ENCODE results near the gene TRIM17. TPM values are rescaled to one million over a fixed set of nuclear protein-coding genes. Genes with fewer than 3 reads are reported as not detected.

The TRIM17 gene
- total and polyA plus RNA-seq, 7 donors = 0.44 to 0.95 TPM; not detected in 5

GRCh38 chr1:228398741-228399461 is 17.8 kb downstream of the TRIM17 start:
- H3K36me3 ChIP-seq = peaks cover 0 to 71% (median 31%) of the 10 kb centered on the region in 4 donors
- TF ChIP-seq POLR2A (IDR thresholded peaks at IDR 0.05) = no peak
- 92 to 96% methylated on average over 12 of the region's 12 CpGs for WGBS, 2 donors

GRCh38 chr1:228397966-228398365 is 18.7 kb downstream of the TRIM17 start:
- 90 to 94% methylated on average over 6 of the region's 6 CpGs for whole genome bisulfite sequencing, 2 donors
- no peak overlapping the region for H3K27ac ChIP-seq
- peaks cover 0 to 71% (median 31%) of the 10 kb centered on the region in 4 donors for H3K36me3 ChIP-seq

More at GRCh38 chr1:228398741-228399461, 17.8 kb downstream of the TRIM17 start:
- no peak overlapping the region for H3K4me3 ChIP-seq
- DNase-seq = peak; percentile 54
- peaks cover 0 to 10% (median 8%) of the 10 kb centered on the region in 4 donors for H3K4me1 ChIP-seq
- H3K27me3 ChIP-seq = no peaks in the 10 kb centered on the region
- H3K9me3 ChIP-seq = no peaks in the 10 kb centered on the region
- H3K27ac ChIP-seq = no peak overlapping the region
- intact Hi-C loops (cut with DNase I) = no loop called here

GRCh38 chr1:228396770-228397662 is 19.6 kb downstream of the TRIM17 start:
- TF ChIP-seq POLR2A (IDR thresholded peaks at IDR 0.05) (no peak), CTCF (IDR thresholded peaks at IDR 0.05) (no peak), POLR2AphosphoS5 (IDR thresholded peaks at IDR 0.05) (no peak), EP300 (IDR thresholded peaks at IDR 0.05) (no peak)
- intact Hi-C loops (cut with DNase I) = no loop called here
- DNase-seq = peak; percentile 57
- Histone ChIP-seq H3K4me1 (peaks cover 0 to 9% (median 0%) of the 10 kb centered on the region in 4 donors), H3K36me3 (peaks cover 0 to 69% (median 31%) of the 10 kb centered on the region in 4 donors), H3K27ac (no peak overlapping the region), H3K27me3 (no peaks in the 10 kb centered on the region), H3K4me3 (no peak overlapping the region), H3K9me3 (no peaks in the 10 kb centered on the region)
- 93% methylated on average over 21 of the region's 21 CpGs for WGBS, 2 donors

More at GRCh38 chr1:228397966-228398365, 18.7 kb downstream of the TRIM17 start:
- H3K9me3 ChIP-seq = no peaks in the 10 kb centered on the region
- DNase-seq = peak; percentile 22
- TF ChIP-seq POLR2AphosphoS5 (IDR thresholded peaks at IDR 0.05) (no peak), POLR2A (IDR thresholded peaks at IDR 0.05) (no peak), CTCF (IDR thresholded peaks at IDR 0.05) (no peak), EP300 (IDR thresholded peaks at IDR 0.05) (no peak)
- peaks cover 0 to 8% (median under 1%) of the 10 kb centered on the region in 4 donors for H3K4me1 ChIP-seq
- no peak overlapping the region for H3K4me3 ChIP-seq
- intact Hi-C loops (cut with DNase I) = no loop called here
- H3K27me3 ChIP-seq = no peaks in the 10 kb centered on the region

GRCh38 chr1:228394571-228395394 is 21.9 kb downstream of the TRIM17 start:
- 95 to 96% methylated on average over 38 of the region's 38 CpGs for WGBS, 2 donors
- H3K27ac ChIP-seq = no peak overlapping the region
- no peaks in the 10 kb centered on the region for H3K27me3 ChIP-seq
- no peaks in the 10 kb centered on the region for H3K9me3 ChIP-seq
- TF ChIP-seq POLR2A (IDR thresholded peaks at IDR 0.05) (no peak), EP300 (IDR thresholded peaks at IDR 0.05) (no peak), POLR2AphosphoS5 (IDR thresholded peaks at IDR 0.05) (no peak)
- peak; percentile 63 for DNase-seq
- peaks cover 0 to 9% (median 0%) of the 10 kb centered on the region in 4 donors for H3K4me1 ChIP-seq
- H3K4me3 ChIP-seq = no peak overlapping the region
- peaks cover 0 to 53% (median 23%) of the 10 kb centered on the region in 4 donors for H3K36me3 ChIP-seq
- intact Hi-C loops (cut with DNase I) = loop anchor here (5.0 kb wide), 1 partner anchor 262 kb away; no protein-coding TSS in a partner anchor
